Peyer's patch (tissue), 4 donors: Measurements from ENCODE around the gene CKMT2. TPM values are rescaled to one million over a fixed set of nuclear protein-coding genes. Genes with fewer than 3 reads are reported as not detected.

Source experiments
- DNase-seq, 3 donors: peaks; one replicate each; pipeline ENCODE4 v3.0.0-alpha.2; 2017 to 2019
- H3K27ac ChIP-seq, 4 donors: fragments of 200-600 bp; sonication (generic); one replicate each; pipeline ENCODE4 v1.5.1; 2016 to 2019
- H3K27me3 ChIP-seq, 2 donors: fragments of 200-600 bp; sonication (generic); one replicate each; pipeline ENCODE4 v1.5.1; 2019
- H3K36me3 ChIP-seq, 3 donors: fragments of 200-600 bp; sonication (generic); one replicate each; pipeline ENCODE4 v1.5.1; 2016 to 2019
- H3K4me1 ChIP-seq, 4 donors: fragments of 200-600 bp; sonication (generic); one replicate each; pipeline ENCODE4 v1.5.1; 2016 to 2019
- H3K4me3 ChIP-seq, 4 donors: fragments of 200-600 bp; sonication (generic); 1 replicate in 3 of 4; 2 replicates in 1 of 4; pipeline ENCODE4 v1.5.1; 2016 to 2019; ENCODE audit warnings: mild to moderate bottlenecking in 1 of 4
- H3K9me3 ChIP-seq, 4 donors: fragments of 200-600 bp; sonication (generic); one replicate each; pipeline ENCODE4 v1.5.1; 2016 to 2019; ENCODE audit warnings: mild to moderate bottlenecking in 1 of 4
- POLR2A ChIP-seq, 2 donors: fragments of 450-650 bp; IDR thresholded peaks; one replicate each; pipeline ENCODE4 v1.5.1; 2017; ENCODE audit warnings: antibody characterized with exemption in 2 of 2, mild to moderate bottlenecking in 2 of 2, moderate library complexity in 2 of 2
- total RNA-seq, 4 donors: library from RNA; depleted of rRNA; stranded (reverse); fragments of >200 nt; gene quantifications; one replicate each; pipeline ENCODE4 v1.1.0, GENCODE V29; 2016
- TF ChIP-seq, protein P1 (sequence below), 6 experiments: fragments of 450-650 bp in 4 of 6; fragments of 200-600 bp in 2 of 6; sonication (generic) in 1 of 6; IDR thresholded peaks; one replicate each; pipeline ENCODE4 v1.5.1; 2017 to 2019; ENCODE audit warnings: antibody characterized with exemption in 6 of 6, mild to moderate bottlenecking in 3 of 6, moderate library complexity in 1 of 6

Gene CKMT2
- total RNA-seq, 4 donors from 2014 or later = 1.1 to 10.6 (median 3.8) TPM

DNA sequence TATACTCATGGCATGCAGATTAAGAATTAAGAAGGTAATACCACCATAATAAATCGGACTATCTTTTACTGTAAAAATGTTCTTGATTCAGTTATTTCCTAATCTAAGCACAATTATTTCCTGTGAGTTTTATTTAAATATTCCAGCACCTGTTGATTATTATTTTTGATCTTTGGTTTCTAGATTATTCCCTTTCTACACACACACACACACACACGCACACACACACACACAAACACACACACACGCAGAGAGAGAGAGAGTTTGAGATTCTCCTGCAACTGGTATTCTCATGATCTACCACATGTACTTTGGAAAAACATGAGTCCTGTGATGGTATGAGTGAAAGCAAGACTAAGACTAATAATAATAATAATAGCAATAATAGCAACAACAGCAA lies 17.0 kb upstream of the CKMT2 start:
- H3K36me3 ChIP-seq = no peaks in the 10 kb centered on the region
- no peaks in the 10 kb centered on the region for H3K9me3 ChIP-seq
- peaks cover 0 to 9% (median 0%) of the 10 kb centered on the region in 4 donors for H3K4me1 ChIP-seq
- DNase-seq = no peak
- no peak for TF ChIP-seq POLR2A (IDR thresholded peaks at IDR 0.05)
- TF ChIP-seq, protein P1, sequence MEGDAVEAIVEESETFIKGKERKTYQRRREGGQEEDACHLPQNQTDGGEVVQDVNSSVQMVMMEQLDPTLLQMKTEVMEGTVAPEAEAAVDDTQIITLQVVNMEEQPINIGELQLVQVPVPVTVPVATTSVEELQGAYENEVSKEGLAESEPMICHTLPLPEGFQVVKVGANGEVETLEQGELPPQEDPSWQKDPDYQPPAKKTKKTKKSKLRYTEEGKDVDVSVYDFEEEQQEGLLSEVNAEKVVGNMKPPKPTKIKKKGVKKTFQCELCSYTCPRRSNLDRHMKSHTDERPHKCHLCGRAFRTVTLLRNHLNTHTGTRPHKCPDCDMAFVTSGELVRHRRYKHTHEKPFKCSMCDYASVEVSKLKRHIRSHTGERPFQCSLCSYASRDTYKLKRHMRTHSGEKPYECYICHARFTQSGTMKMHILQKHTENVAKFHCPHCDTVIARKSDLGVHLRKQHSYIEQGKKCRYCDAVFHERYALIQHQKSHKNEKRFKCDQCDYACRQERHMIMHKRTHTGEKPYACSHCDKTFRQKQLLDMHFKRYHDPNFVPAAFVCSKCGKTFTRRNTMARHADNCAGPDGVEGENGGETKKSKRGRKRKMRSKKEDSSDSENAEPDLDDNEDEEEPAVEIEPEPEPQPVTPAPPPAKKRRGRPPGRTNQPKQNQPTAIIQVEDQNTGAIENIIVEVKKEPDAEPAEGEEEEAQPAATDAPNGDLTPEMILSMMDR (IDR thresholded peaks at IDR 0.05) = no peak
- H3K27ac ChIP-seq = no peak overlapping the region
- no peak overlapping the region for H3K4me3 ChIP-seq
- no peaks in the 10 kb centered on the region for H3K27me3 ChIP-seq

DNA sequence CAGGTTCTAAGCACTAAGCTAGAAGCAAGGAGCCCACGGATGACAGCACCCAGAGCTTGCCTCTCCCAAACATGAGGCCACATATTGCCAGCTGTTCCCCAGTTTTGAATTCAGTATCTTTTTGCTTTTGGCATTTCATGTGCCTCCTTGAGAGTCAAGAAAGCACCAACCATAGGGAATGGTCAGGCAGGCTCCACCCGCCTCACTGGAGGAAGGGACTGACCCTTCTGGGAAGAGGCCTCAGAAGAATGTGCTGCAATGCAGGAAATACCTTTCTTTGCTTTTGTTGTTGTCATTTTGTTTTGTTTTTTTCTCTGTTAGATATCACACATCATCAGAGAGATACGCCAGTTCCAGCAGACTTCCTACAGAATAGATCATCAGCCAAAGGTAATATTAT lies 13.7 kb upstream of the CKMT2 start:
- Histone ChIP-seq H3K36me3 (no peaks in the 10 kb centered on the region), H3K27ac (no peak overlapping the region), H3K9me3 (no peaks in the 10 kb centered on the region), H3K4me1 (no peaks in the 10 kb centered on the region), H3K4me3 (no peak overlapping the region), H3K27me3 (no peaks in the 10 kb centered on the region)
- TF ChIP-seq, protein P1 (IDR thresholded peaks at IDR 0.05) = no peak
- TF ChIP-seq POLR2A (IDR thresholded peaks at IDR 0.05) = no peak
- DNase-seq = no peak

DNA sequence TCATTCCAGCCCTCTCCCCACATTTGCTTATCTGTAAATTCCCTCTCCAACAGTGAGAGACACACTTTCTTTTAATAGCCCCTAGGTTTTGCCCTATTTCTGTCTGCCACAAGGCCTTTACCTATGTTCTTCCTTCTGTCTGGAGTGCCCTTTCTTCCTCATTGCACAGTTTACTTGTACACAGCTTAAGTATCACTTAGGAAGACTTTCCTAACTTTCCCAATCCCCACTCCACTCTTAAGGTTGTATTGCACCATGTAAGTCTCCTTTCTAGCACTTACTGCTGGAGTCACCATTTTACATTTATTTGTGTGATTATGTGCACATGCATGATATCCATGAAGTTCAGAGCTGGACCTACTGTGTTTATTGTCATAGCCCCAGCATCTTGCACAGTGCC lies 10.8 kb upstream of the CKMT2 start:
- no peaks in the 10 kb centered on the region for H3K27me3 ChIP-seq
- H3K27ac ChIP-seq = no peak overlapping the region
- no peaks in the 10 kb centered on the region for H3K4me1 ChIP-seq
- no peak for TF ChIP-seq POLR2A (IDR thresholded peaks at IDR 0.05)
- no peak overlapping the region for H3K4me3 ChIP-seq
- no peaks in the 10 kb centered on the region for H3K9me3 ChIP-seq
- no peak for DNase-seq
- no peaks in the 10 kb centered on the region for H3K36me3 ChIP-seq

GRCh38 chr5:81225463-81225862 lies 7.7 kb upstream of the CKMT2 start:
- TF ChIP-seq, protein P1 (IDR thresholded peaks at IDR 0.05) = no peak
- TF ChIP-seq POLR2A (IDR thresholded peaks at IDR 0.05) = no peak
- H3K4me1 ChIP-seq = no peaks in the 10 kb centered on the region
- no peak overlapping the region for H3K27ac ChIP-seq
- no peak for DNase-seq
- H3K4me3 ChIP-seq = no peak overlapping the region
- H3K36me3 ChIP-seq = no peaks in the 10 kb centered on the region
- H3K27me3 ChIP-seq = no peaks in the 10 kb centered on the region
- no peaks in the 10 kb centered on the region for H3K9me3 ChIP-seq

DNA sequence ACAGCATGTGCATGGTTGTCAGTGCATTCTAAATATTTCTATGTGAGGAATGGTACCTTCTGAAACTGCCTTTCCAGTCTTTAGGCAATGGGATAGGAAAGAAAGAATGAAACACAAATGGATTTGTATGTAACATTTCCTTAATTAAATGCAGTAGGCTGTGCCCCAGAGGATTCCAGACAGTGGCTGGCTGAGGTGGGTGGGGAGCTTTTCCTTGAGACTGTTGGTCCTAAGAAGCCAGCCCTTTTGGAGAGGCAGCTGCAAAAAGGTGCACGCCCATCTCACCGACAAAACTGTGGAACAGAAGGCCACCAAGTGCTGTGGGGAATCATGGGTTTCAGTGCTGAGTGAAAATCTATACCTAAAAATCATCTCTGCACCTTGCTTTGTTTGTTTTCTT lies 6.8 kb upstream of the CKMT2 start:
- H3K4me1 ChIP-seq = no peaks in the 10 kb centered on the region
- no peak for DNase-seq
- H3K9me3 ChIP-seq = no peaks in the 10 kb centered on the region
- no peak overlapping the region for H3K27ac ChIP-seq
- no peaks in the 10 kb centered on the region for H3K27me3 ChIP-seq
- TF ChIP-seq, protein P1 (IDR thresholded peaks at IDR 0.05) = no peak
- no peak for TF ChIP-seq POLR2A (IDR thresholded peaks at IDR 0.05)
- no peaks in the 10 kb centered on the region for H3K36me3 ChIP-seq
- no peak overlapping the region for H3K4me3 ChIP-seq

DNA sequence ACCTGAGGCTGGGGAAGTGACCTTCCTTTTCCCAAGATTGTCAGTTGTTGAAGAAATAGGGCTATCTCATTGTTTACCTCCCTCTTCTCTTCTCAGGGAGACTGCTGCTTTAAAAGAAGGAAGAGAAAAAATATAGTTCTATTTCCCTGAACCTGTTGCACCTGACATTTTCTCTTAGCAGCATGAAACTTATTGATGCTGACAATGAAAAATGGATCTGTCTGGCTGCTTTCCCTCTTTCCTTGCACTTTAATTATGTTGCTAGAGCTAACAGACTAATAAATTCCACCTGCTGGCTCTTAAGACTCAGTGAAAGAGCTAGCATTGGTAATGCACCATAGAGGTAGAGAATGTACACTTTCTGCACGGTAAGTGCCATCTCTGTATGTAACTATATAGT lies 6.2 kb upstream of the CKMT2 start:
- no peaks in the 10 kb centered on the region for H3K9me3 ChIP-seq
- no peaks in the 10 kb centered on the region for H3K36me3 ChIP-seq
- H3K4me3 ChIP-seq = no peak overlapping the region
- no peak overlapping the region for H3K27ac ChIP-seq
- no peak for DNase-seq
- no peaks in the 10 kb centered on the region for H3K27me3 ChIP-seq
- H3K4me1 ChIP-seq = no peaks in the 10 kb centered on the region
- no peak for TF ChIP-seq POLR2A (IDR thresholded peaks at IDR 0.05)
- TF ChIP-seq, protein P1 (IDR thresholded peaks at IDR 0.05) = no peak
